ENCODE data around the gene PTCD1.

PTCD1 gene

GRCh38 chr7:99372275-99373090 lies 66.1 kb downstream of the PTCD1 start:
- no peak for TF ChIP-seq CTCF (IDR thresholded peaks at IDR 0.05; ENCODE audit: low read depth, low read length, missing control alignments)
- no peak for DNase-seq (ENCODE audit: extremely low read depth, low read depth)
- H3K4me3 ChIP-seq (replicated peaks; ENCODE audit: low read depth, low read length), result no peak overlapping the region

- H3K4me3 ChIP-seq (replicated peaks; ENCODE audit: low read depth, low read length), result no peak overlapping the region
- no peak for TF ChIP-seq CTCF (IDR thresholded peaks at IDR 0.05; ENCODE audit: low read depth, low read length, missing control alignments)
- DNase-seq (ENCODE audit: extremely low read depth, low read depth), result no peak
Observed at GRCh38 chr7:99371376-99371920, 67.2 kb downstream of the PTCD1 start.

- no peak for TF ChIP-seq CTCF (IDR thresholded peaks at IDR 0.05; ENCODE audit: low read depth, low read length, missing control alignments)
- no peak for DNase-seq (ENCODE audit: extremely low read depth, low read depth)
- H3K4me3 ChIP-seq (replicated peaks; ENCODE audit: low read depth, low read length), result no peak overlapping the region
Observed at GRCh38 chr7:99369767-99370391, 68.7 kb downstream of the PTCD1 start.

GRCh38 chr7:99368750-99369389 lies 69.7 kb downstream of the PTCD1 start:
- no peak for DNase-seq (ENCODE audit: extremely low read depth, low read depth)
- H3K4me3 ChIP-seq (replicated peaks; ENCODE audit: low read depth, low read length), result no peak overlapping the region
- TF ChIP-seq CTCF (IDR thresholded peaks at IDR 0.05; ENCODE audit: low read depth, low read length, missing control alignments), result no peak

Data from HFF-Myc (cell line).